Thyroid gland (tissue), 4 donors: ENCODE measurements around the gene DLGAP3. TPM values are rescaled to one million over a fixed set of nuclear protein-coding genes. Genes with fewer than 3 reads are reported as not detected.

ENCODE experiments used
- DNase-seq, 2 donors: peaks; one replicate each; pipeline ENCODE4 v3.0.0-alpha.2; 2019
- H3K27ac ChIP-seq, 3 donors: fragments of 200-600 bp; sonication (generic); 1 replicate in 2 of 3; 2 replicates in 1 of 3; pipeline ENCODE4 v1.5.1; 2016 to 2019; ENCODE audit warnings: mild to moderate bottlenecking in 1 of 3, moderate library complexity in 1 of 3
- H3K27me3 ChIP-seq: fragments of 200-600 bp; sonication (generic); one replicate; pipeline ENCODE4 v1.5.1; 2019
- H3K36me3 ChIP-seq, 2 donors: fragments of 200-600 bp; sonication (generic); one replicate each; pipeline ENCODE4 v1.5.1; 2016 to 2019
- H3K4me1 ChIP-seq, 2 donors: fragments of 200-600 bp; sonication (generic); one replicate each; pipeline ENCODE4 v1.5.1; 2017 to 2019
- H3K4me3 ChIP-seq, 3 donors: fragments of 200-600 bp; sonication (generic); replicated peaks in 1 of 3; 1 replicate in 2 of 3; 2 replicates in 1 of 3; pipeline ENCODE4 v1.5.1; 2016; ENCODE audit warnings: mild to moderate bottlenecking in 1 of 3
- H3K9me3 ChIP-seq: fragments of 200-600 bp; sonication (generic); one replicate; pipeline ENCODE4 v1.5.1; 2017
- CTCF ChIP-seq, 6 experiments: fragments of 200-600 bp in 3 of 6; fragments of 450-650 bp in 3 of 6; sonication (generic) in 3 of 6; IDR thresholded peaks; one replicate each; pipeline ENCODE4 v1.5.1; 2016 to 2019; ENCODE audit warnings: antibody characterized with exemption in 6 of 6, mild to moderate bottlenecking in 2 of 6, inconsistent platforms in 1 of 6, moderate library complexity in 1 of 6
- POLR2A ChIP-seq, 2 donors: fragments of 450-650 bp; IDR thresholded peaks; one replicate each; pipeline ENCODE4 v1.6.1; 2017; ENCODE audit warnings: antibody characterized with exemption in 2 of 2, mild to moderate bottlenecking in 2 of 2, moderate library complexity in 1 of 2
- WGBS, 2 donors: methylation state at CpG; one replicate each; pipeline ENCODE4 v1.1.5; 2017; 5-methylcytosine and 5-hydroxymethylcytosine counted together
- intact Hi-C: fragments of 100-400 bp; cut with DNase I; formaldehyde crosslinking; loops from one replicate; pipeline ENCODE4 v1.15.1; 2023
- total RNA-seq, 4 donors: library from RNA; depleted of rRNA; stranded (reverse); fragments of >200 nt; gene quantifications; one replicate each; pipeline ENCODE4 v1.2.3, GENCODE V29; 2016

DLGAP3 gene
- total RNA-seq, 4 donors from 2014 or later: 0.22 to 0.67 TPM; not detected in 2

- no peak for TF ChIP-seq POLR2A (IDR thresholded peaks at IDR 0.05)
- no peak for TF ChIP-seq CTCF (IDR thresholded peaks at IDR 0.05)
- H3K36me3 ChIP-seq: no peaks in the 10 kb centered on the region
- peak in 1 of 2 donors; percentile 9 for DNase-seq
- peaks cover 16% of the 10 kb centered on the region for H3K27me3 ChIP-seq
- H3K9me3 ChIP-seq: no peaks in the 10 kb centered on the region
- H3K4me3 ChIP-seq: no peak overlapping the region
- peaks cover 7 to 11% of the 10 kb centered on the region in 2 donors for H3K4me1 ChIP-seq
- intact Hi-C loops: no loop called here
- 17 to 22% methylated on average over 11 to 15 of the region's 19 CpGs for WGBS, 2 donors
- H3K27ac ChIP-seq: no peak overlapping the region
These were observed 44.5 kb downstream of the DLGAP3 start for GRCh38 chr1:34884961-34885360.

GRCh38 chr1:34884536-34884935 lies 44.9 kb downstream of the DLGAP3 start:
- Histone ChIP-seq H3K27me3 (peaks cover 16% of the 10 kb centered on the region), H3K4me1 (peaks cover 7 to 11% of the 10 kb centered on the region in 2 donors), H3K4me3 (no peak overlapping the region), H3K36me3 (no peaks in the 10 kb centered on the region), H3K9me3 (no peaks in the 10 kb centered on the region), H3K27ac (no peak overlapping the region)
- 42 to 51% methylated on average over 3 of the region's 3 CpGs for WGBS, 2 donors
- TF ChIP-seq POLR2A (IDR thresholded peaks at IDR 0.05): no peak
- TF ChIP-seq CTCF (IDR thresholded peaks at IDR 0.05): no peak
- DNase-seq: no peak
- intact Hi-C loops: no loop called here

- no peak for DNase-seq
- Histone ChIP-seq H3K4me3 (no peak overlapping the region), H3K27ac (no peak overlapping the region), H3K9me3 (no peaks in the 10 kb centered on the region), H3K4me1 (no peaks in the 10 kb centered on the region), H3K27me3 (peaks cover 3% of the 10 kb centered on the region), H3K36me3 (no peaks in the 10 kb centered on the region)
- WGBS, 2 donors: 62 to 68% methylated on average over 9 of the region's 9 CpGs
- no peak for TF ChIP-seq CTCF (IDR thresholded peaks at IDR 0.05)
- no peak for TF ChIP-seq POLR2A (IDR thresholded peaks at IDR 0.05)
- intact Hi-C loops: no loop called here
These were observed 50.2 kb downstream of the DLGAP3 start for GRCh38 chr1:34879230-34879629.

GRCh38 chr1:34876406-34876805 lies 53.0 kb downstream of the DLGAP3 start:
- Histone ChIP-seq H3K4me3 (no peak overlapping the region), H3K27ac (no peak overlapping the region), H3K27me3 (no peaks in the 10 kb centered on the region), H3K36me3 (no peaks in the 10 kb centered on the region), H3K9me3 (no peaks in the 10 kb centered on the region), H3K4me1 (no peaks in the 10 kb centered on the region)
- DNase-seq: no peak
- intact Hi-C loops: no loop called here
- WGBS, 2 donors: 74 to 84% methylated on average over 7 of the region's 7 CpGs
- TF ChIP-seq CTCF (IDR thresholded peaks at IDR 0.05): no peak
- no peak for TF ChIP-seq POLR2A (IDR thresholded peaks at IDR 0.05)

- Histone ChIP-seq H3K4me3 (no peak overlapping the region), H3K4me1 (no peaks in the 10 kb centered on the region), H3K27ac (no peak overlapping the region), H3K36me3 (no peaks in the 10 kb centered on the region), H3K27me3 (no peaks in the 10 kb centered on the region), H3K9me3 (no peaks in the 10 kb centered on the region)
- TF ChIP-seq POLR2A (IDR thresholded peaks at IDR 0.05) (no peak), CTCF (IDR thresholded peaks at IDR 0.05) (no peak)
- intact Hi-C loops: no loop called here
- DNase-seq: no peak
- WGBS, 2 donors: 70 to 77% methylated on average over 4 of the region's 4 CpGs
These were observed 55.0 kb downstream of the DLGAP3 start for GRCh38 chr1:34874296-34874952.
